22Rv1 (cell line): ENCODE results near the gene KIAA0825.

Experiments used
- H3K27ac ChIP-seq: fragments of 450-650 bp; 2 replicates; pipeline ENCODE4 v1.5.1; 2017
- CTCF ChIP-seq: fragments of 450-650 bp; IDR thresholded peaks from 2 replicates; pipeline ENCODE4 v1.5.1; 2017; ENCODE audit warnings: mild to moderate bottlenecking
- ZFX ChIP-seq: fragments of 450-650 bp; IDR thresholded peaks from 2 replicates; pipeline ENCODE4 v1.6.1; 2017; ENCODE audit warnings: antibody characterized with exemption, borderline replicate concordance

The KIAA0825 gene

GRCh38 chr5:94314460-94315131 is 303.8 kb downstream of the KIAA0825 start:
- H3K27ac ChIP-seq: no peak overlapping the region
- TF ChIP-seq ZFX: no peak
- TF ChIP-seq CTCF: no peak

GRCh38 chr5:94313696-94314095 is 304.7 kb downstream of the KIAA0825 start:
- H3K27ac ChIP-seq: no peak overlapping the region
- TF ChIP-seq CTCF (no peak), ZFX (no peak)

- no peak overlapping the region for H3K27ac ChIP-seq
- no peak for TF ChIP-seq CTCF
- TF ChIP-seq ZFX: no peak
Measured at GRCh38 chr5:94313188-94313587, 305.2 kb downstream of the KIAA0825 start.

- no peak overlapping the region for H3K27ac ChIP-seq
- TF ChIP-seq ZFX (no peak), CTCF (no peak)
Measured at GRCh38 chr5:94312298-94312697, 306.1 kb downstream of the KIAA0825 start.

GRCh38 chr5:94310833-94311232 is 307.6 kb downstream of the KIAA0825 start:
- no peak overlapping the region for H3K27ac ChIP-seq
- TF ChIP-seq CTCF (no peak), ZFX (no peak)

DNA sequence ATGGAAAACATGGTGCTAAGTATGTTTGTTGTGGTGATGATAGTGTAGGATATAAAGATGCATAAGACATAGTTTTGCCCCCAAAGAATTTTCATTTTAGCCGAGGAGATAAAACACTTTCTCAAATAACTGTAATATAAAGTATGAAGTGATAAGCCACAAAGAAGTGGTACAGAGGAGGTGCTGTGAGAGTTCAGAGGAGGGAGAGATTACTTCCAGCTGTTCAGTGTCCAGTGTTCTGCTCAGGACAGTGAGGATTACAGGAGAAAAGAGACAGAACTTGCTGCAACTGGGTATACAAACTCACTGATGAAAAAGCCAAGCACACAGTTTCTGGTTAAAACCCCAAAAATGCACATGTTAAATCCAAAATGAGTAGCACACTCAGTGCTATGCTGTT is 309.3 kb downstream of the KIAA0825 start:
- no peak overlapping the region for H3K27ac ChIP-seq
- TF ChIP-seq CTCF: no peak
- no peak for TF ChIP-seq ZFX

GRCh38 chr5:94308442-94308841 is 310.0 kb downstream of the KIAA0825 start:
- no peak overlapping the region for H3K27ac ChIP-seq
- TF ChIP-seq ZFX (no peak), CTCF (no peak)
